A172 (cell line): ENCODE data around the gene SLC25A12. TPM values are rescaled to one million over a fixed set of nuclear protein-coding genes. Genes with fewer than 3 reads are reported as not detected.
"Not testable (repeated sequence)": the region's sequence is repeated elsewhere in the genome, so short reads cannot be mapped to it uniquely, and the experiment has no call there.

ENCODE experiments used
- DNase-seq: peaks from one replicate; pipeline ENCODE4 v3.0.0-alpha.2; 2015; ENCODE audit warnings: low spot score
- total RNA-seq: library from RNA; depleted of rRNA; stranded (reverse); fragments of >200 nt; shearing (Covaris generic); gene quantifications from 2 replicates; pipeline ENCODE4 v1.2.3, GENCODE V29; 2014

SLC25A12 gene
- total RNA-seq, 1 experiment from 2014 or later = 26.3 TPM

- DNase-seq = no peak
Observed at GRCh38 chr2:171822525-171823322, 71.3 kb downstream of the SLC25A12 start.

GRCh38 chr2:171819453-171819852 lies 74.6 kb downstream of the SLC25A12 start:
- DNase-seq = no peak

- DNase-seq = no peak
Observed at GRCh38 chr2:171814883-171815282, 79.2 kb downstream of the SLC25A12 start.

- no peak for DNase-seq
Observed at GRCh38 chr2:171814174-171814573, 79.9 kb downstream of the SLC25A12 start.

GRCh38 chr2:171813729-171814128 lies 80.3 kb downstream of the SLC25A12 start:
- no peak for DNase-seq

- DNase-seq = no peak
Observed at GRCh38 chr2:171813126-171813525, 80.9 kb downstream of the SLC25A12 start.

- DNase-seq = peak; percentile 21
Observed at GRCh38 chr2:171811245-171811628, 82.8 kb downstream of the SLC25A12 start.

- DNase-seq = no peak
Observed at GRCh38 chr2:171810422-171811244, 83.4 kb downstream of the SLC25A12 start.

GRCh38 chr2:171808885-171809284 lies 85.2 kb downstream of the SLC25A12 start:
- DNase-seq = not testable (repeated sequence)

- no peak for DNase-seq
Observed at GRCh38 chr2:171807831-171808393, 86.1 kb downstream of the SLC25A12 start.

GRCh38 chr2:171807119-171807518 lies 86.9 kb downstream of the SLC25A12 start:
- DNase-seq = no peak

GRCh38 chr2:171804456-171804855 lies 89.6 kb downstream of the SLC25A12 start:
- DNase-seq = no peak

- DNase-seq = no peak
Observed at GRCh38 chr2:171803757-171804156, 90.3 kb downstream of the SLC25A12 start.

- no peak for DNase-seq
Observed at GRCh38 chr2:171800639-171801038, 93.4 kb downstream of the SLC25A12 start.

GRCh38 chr2:171798156-171798820 lies 95.8 kb downstream of the SLC25A12 start:
- peak; percentile 59 for DNase-seq

GRCh38 chr2:171794918-171795317 lies 99.1 kb downstream of the SLC25A12 start:
- DNase-seq = no peak

GRCh38 chr2:171793691-171794678 lies 100.1 kb downstream of the SLC25A12 start:
- no peak for DNase-seq

GRCh38 chr2:171792886-171793580 lies 101.0 kb downstream of the SLC25A12 start:
- no peak for DNase-seq

- DNase-seq = no peak
Observed at GRCh38 chr2:171792157-171792556, 101.9 kb downstream of the SLC25A12 start.

- DNase-seq = no peak
Observed at GRCh38 chr2:171791361-171791760, 102.7 kb downstream of the SLC25A12 start.
